Liver (tissue), 3 donors: Measurements from ENCODE around the gene ENTPD6.

ENCODE experiments used
- CTCF ChIP-seq: fragments of 150-350 bp; IDR thresholded peaks from 2 replicates; pipeline ENCODE4 v1.5.1; 2017; ENCODE audit warnings: improper control_type of control experiment, low read depth, low read length; ENCODE audit not compliant: missing input control
- EGR1 ChIP-seq, 2 donors: IDR thresholded peaks; 2 replicates each; pipeline ENCODE4 v1.6.1; 2016 to 2018; ENCODE audit warnings: antibody characterized with exemption in 2 of 2, low read depth in 2 of 2
- FOXA2 ChIP-seq: IDR thresholded peaks from 2 replicates; pipeline ENCODE4 v1.6.1; 2016; ENCODE audit warnings: antibody characterized with exemption
- GABPA ChIP-seq, 2 donors: IDR thresholded peaks in 1 of 2; conservative IDR thresholded peaks in 1 of 2; 2 replicates each; pipeline ENCODE4 v1.6.1; 2016; ENCODE audit warnings: antibody characterized with exemption in 2 of 2, mild to moderate bottlenecking in 1 of 2, moderate library complexity in 1 of 2
- HNF4A ChIP-seq, 2 donors: conservative IDR thresholded peaks; 2 replicates each; pipeline ENCODE4 v1.6.1; 2016; ENCODE audit warnings: antibody characterized with exemption in 2 of 2, mild to moderate bottlenecking in 2 of 2
- JUND ChIP-seq, 2 donors: IDR thresholded peaks; 2 replicates each; pipeline ENCODE4 v1.6.1; 2016; ENCODE audit warnings: antibody characterized with exemption in 2 of 2
- RAD21 ChIP-seq, 2 donors: IDR thresholded peaks; 2 replicates each; pipeline ENCODE4 v1.6.1; 2016; ENCODE audit warnings: antibody characterized with exemption in 2 of 2, mild to moderate bottlenecking in 2 of 2
- SP1 ChIP-seq: IDR thresholded peaks from 2 replicates; pipeline ENCODE4 v1.6.1; 2018; ENCODE audit warnings: antibody characterized with exemption, mild to moderate bottlenecking
- TAF1 ChIP-seq: conservative IDR thresholded peaks from 2 replicates; pipeline ENCODE4 v1.6.1; 2016; ENCODE audit warnings: antibody characterized with exemption, mild to moderate bottlenecking
- YY1 ChIP-seq: IDR thresholded peaks from 2 replicates; pipeline ENCODE4 v1.6.1; 2016; ENCODE audit warnings: antibody characterized with exemption, mild to moderate bottlenecking
- TF ChIP-seq, protein P1 (sequence below): IDR thresholded peaks from 2 replicates; pipeline ENCODE4 v1.6.1; 2016; ENCODE audit warnings: antibody characterized with exemption
- donor health status: healthy.
- donor health status: healthy.

DNA sequence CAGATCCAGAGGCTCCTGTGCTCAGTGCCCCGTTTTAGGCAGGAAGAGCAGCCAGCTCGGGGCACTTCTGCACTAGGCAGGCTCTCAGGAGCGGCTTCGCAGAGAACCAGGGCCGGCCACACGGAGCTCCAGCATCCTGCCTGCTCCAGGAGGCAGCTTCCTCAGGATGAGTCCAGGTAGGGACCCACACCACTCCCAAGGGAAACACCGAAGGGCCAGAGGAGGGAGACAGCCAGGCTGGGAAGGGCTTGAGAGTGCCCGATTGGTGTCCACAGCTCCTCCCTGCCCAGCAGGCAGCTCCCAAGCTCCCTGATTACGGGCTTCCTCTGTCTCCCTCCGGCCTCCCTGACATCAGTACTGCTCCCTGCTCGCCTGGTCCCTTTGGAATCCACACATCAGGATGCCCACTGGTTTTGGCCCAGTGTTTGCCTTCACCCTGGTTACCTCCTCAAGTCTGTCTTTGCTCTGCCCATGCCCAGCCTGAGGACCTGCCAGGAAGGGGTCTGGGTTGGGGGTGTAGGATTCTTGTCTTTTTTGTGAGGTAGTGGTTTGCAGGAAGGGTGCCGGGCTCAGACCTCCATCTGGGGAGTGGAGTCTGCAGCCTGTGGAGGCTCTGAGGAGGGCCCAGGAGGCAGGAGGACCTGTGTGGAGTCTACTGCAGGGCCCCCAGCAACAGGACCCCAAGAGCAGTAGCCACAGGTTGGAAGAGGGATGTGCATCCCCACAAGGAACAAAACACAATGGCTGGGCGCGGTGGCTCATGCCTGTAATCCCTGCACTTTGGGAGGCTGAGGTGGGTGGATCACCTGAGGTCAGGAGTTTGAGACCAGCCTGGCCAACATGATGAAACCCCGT lies 41.2 kb downstream of the ENTPD6 start:
- TF ChIP-seq SP1 = no peak
- TF ChIP-seq, protein P1, sequence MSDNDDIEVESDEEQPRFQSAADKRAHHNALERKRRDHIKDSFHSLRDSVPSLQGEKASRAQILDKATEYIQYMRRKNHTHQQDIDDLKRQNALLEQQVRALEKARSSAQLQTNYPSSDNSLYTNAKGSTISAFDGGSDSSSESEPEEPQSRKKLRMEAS = no peak
- TF ChIP-seq YY1 = no peak
- no peak for TF ChIP-seq CTCF
- no peak for TF ChIP-seq TAF1
- TF ChIP-seq RAD21 (IDR thresholded peaks at IDR 0.05) = no peak
- no peak for TF ChIP-seq JUND (IDR thresholded peaks at IDR 0.05)
- no peak for TF ChIP-seq GABPA (IDR thresholded peaks at IDR 0.05 in 1 of 2, conservative IDR thresholded peaks at IDR 0.05 in 1 of 2)
- TF ChIP-seq EGR1 (IDR thresholded peaks at IDR 0.05; ENCODE audit: low read depth in 2 of 2) = no peak
- TF ChIP-seq FOXA2 = no peak
- no peak for TF ChIP-seq HNF4A (conservative IDR thresholded peaks at IDR 0.05)
